Small intestine (tissue), 7 donors: Measurements from ENCODE around the gene LINC00305. TPM values are rescaled to one million over a fixed set of nuclear protein-coding genes. Genes with fewer than 3 reads are reported as not detected.

Source experiments
- DNase-seq, 2 donors: peaks; one replicate each; pipeline versions ENCODE4 v3.0.0 to v3.0.0-alpha.2; 2013
- FAIRE-seq: peaks from 2 replicates; lab custom pipeline; 2012; peaks lifted over from hg19 to GRCh38; lab: Jason Lieb, UNC
- H3K27ac ChIP-seq, 3 donors: one replicate each; pipeline ENCODE4 v1.5.1; 2013; ENCODE audit warnings: low read length in 2 of 3, mild to moderate bottlenecking in 2 of 3, control low read depth in 1 of 3, inconsistent platforms in 1 of 3, low read depth in 1 of 3, moderate library complexity in 1 of 3
- H3K27me3 ChIP-seq, 3 donors: one replicate each; pipeline ENCODE4 v1.6.1; 2013; ENCODE audit warnings: low read length in 3 of 3, inconsistent platforms in 1 of 3; ENCODE audit not compliant: control insufficient read depth in 3 of 3, insufficient read depth in 3 of 3
- H3K36me3 ChIP-seq, 3 donors: one replicate each; pipeline ENCODE4 v1.6.1; 2013; ENCODE audit warnings: low read length in 3 of 3, inconsistent platforms in 1 of 3, low read depth in 1 of 3, mild to moderate bottlenecking in 1 of 3, moderate library complexity in 1 of 3; ENCODE audit not compliant: control insufficient read depth in 3 of 3, insufficient read depth in 2 of 3
- H3K4me1 ChIP-seq, 3 donors: one replicate each; pipeline ENCODE4 v1.6.1; 2013; ENCODE audit warnings: low read length in 2 of 3, inconsistent platforms in 1 of 3, low read depth in 1 of 3, mild to moderate bottlenecking in 1 of 3, moderate library complexity in 1 of 3; ENCODE audit not compliant: control insufficient read depth in 3 of 3, insufficient read depth in 2 of 3
- H3K4me3 ChIP-seq, 3 donors: one replicate each; pipeline ENCODE4 v1.5.1; 2013; ENCODE audit warnings: low read length in 3 of 3, control low read depth in 1 of 3, inconsistent platforms in 1 of 3, low read depth in 1 of 3, mild to moderate bottlenecking in 1 of 3, moderate library complexity in 1 of 3
- H3K9me3 ChIP-seq, 2 donors: one replicate each; pipeline ENCODE4 v1.6.1; 2013; ENCODE audit warnings: low read depth in 1 of 2, low read length in 1 of 2; ENCODE audit not compliant: control insufficient read depth in 2 of 2, insufficient read depth in 1 of 2
- WGBS, 3 donors: extraction: QIAGEN DNeasy Blood & Tissue Kit; methylation state at CpG; one replicate each; pipeline ENCODE4 v1.1.7; 2013; 5-methylcytosine and 5-hydroxymethylcytosine counted together
- polyA plus RNA-seq, 4 donors: library from polyadenylated mRNA; stranded (reverse) in 3 of 4; unstranded in 1 of 4; fragments of 200-250 nt in 3 of 4; fragments of 120-200 nt in 1 of 4; gene quantifications; one replicate each; pipeline versions ENCODE4 v1.2.1 to v1.2.3, GENCODE V29; 2013
- donor health status: healthy with polysubstance abuse.
- donor health status: control.
- donor health status: control.
- donor health status: Bipolar disorder and iron deficiency.
- donor health status: healthy.

The LINC00305 gene
- polyA plus RNA-seq, 4 donors: not detected

GRCh38 chr18:64132871-64133270 lies 16.0 kb downstream of the LINC00305 start:
- Histone ChIP-seq H3K27ac (no peak overlapping the region), H3K27me3 (no peaks in the 10 kb centered on the region), H3K36me3 (no peaks in the 10 kb centered on the region), H3K4me3 (no peak overlapping the region), H3K4me1 (no peaks in the 10 kb centered on the region), H3K9me3 (no peaks in the 10 kb centered on the region)
- no peak for DNase-seq
- FAIRE-seq: no peak
- 63 to 77% (median 67%) methylated on average over 2 of the region's 2 CpGs for WGBS, 3 donors

GRCh38 chr18:64131314-64131713 lies 17.6 kb downstream of the LINC00305 start:
- DNase-seq (no peak), FAIRE-seq (no peak)
- Histone ChIP-seq H3K27ac (no peak overlapping the region), H3K4me1 (no peaks in the 10 kb centered on the region), H3K36me3 (no peaks in the 10 kb centered on the region), H3K27me3 (no peaks in the 10 kb centered on the region), H3K4me3 (no peak overlapping the region), H3K9me3 (no peaks in the 10 kb centered on the region)
- 93 to 96% (median 94%) methylated on average over 2 of the region's 2 CpGs for WGBS, 3 donors

GRCh38 chr18:64127172-64127571 lies 21.7 kb downstream of the LINC00305 start:
- H3K4me3 ChIP-seq: no peak overlapping the region
- no peak overlapping the region for H3K27ac ChIP-seq
- H3K27me3 ChIP-seq: no peaks in the 10 kb centered on the region
- 32 to 72% (median 45%) methylated on average over 2 of the region's 2 CpGs for WGBS, 3 donors
- FAIRE-seq (no peak), DNase-seq (no peak)
- no peaks in the 10 kb centered on the region for H3K36me3 ChIP-seq
- H3K4me1 ChIP-seq: no peaks in the 10 kb centered on the region
- H3K9me3 ChIP-seq: no peaks in the 10 kb centered on the region

- no peaks in the 10 kb centered on the region for H3K27me3 ChIP-seq
- FAIRE-seq: no peak
- no peaks in the 10 kb centered on the region for H3K9me3 ChIP-seq
- H3K4me3 ChIP-seq: no peak overlapping the region
- no peak overlapping the region for H3K27ac ChIP-seq
- H3K4me1 ChIP-seq: no peaks in the 10 kb centered on the region
- DNase-seq: no peak
- 77 to 82% (median 82%) methylated on average over 1 of the region's 1 CpG for WGBS, 3 donors
- H3K36me3 ChIP-seq: no peaks in the 10 kb centered on the region
Measured at GRCh38 chr18:64119916-64120315, 29.0 kb downstream of the LINC00305 start.

GRCh38 chr18:64118406-64118805 lies 30.5 kb downstream of the LINC00305 start:
- Histone ChIP-seq H3K4me3 (no peak overlapping the region), H3K36me3 (no peaks in the 10 kb centered on the region), H3K27me3 (no peaks in the 10 kb centered on the region), H3K9me3 (no peaks in the 10 kb centered on the region), H3K27ac (no peak overlapping the region), H3K4me1 (no peaks in the 10 kb centered on the region)
- DNase-seq: no peak
- no peak for FAIRE-seq
- WGBS, 3 donors: 85 to 88% (median 86%) methylated on average over 3 of the region's 3 CpGs

- FAIRE-seq: no peak
- WGBS, 3 donors: 49 to 64% (median 50%) methylated on average over 5 of the region's 5 CpGs
Measured at GRCh38 chr18:64116571-64117175, 32.2 kb downstream of the LINC00305 start.

GRCh38 chr18:64115881-64116280 lies 33.0 kb downstream of the LINC00305 start:
- Histone ChIP-seq H3K4me3 (no peak overlapping the region), H3K27me3 (no peaks in the 10 kb centered on the region), H3K27ac (no peak overlapping the region), H3K9me3 (no peaks in the 10 kb centered on the region), H3K4me1 (no peaks in the 10 kb centered on the region), H3K36me3 (no peaks in the 10 kb centered on the region)
- FAIRE-seq (no peak), DNase-seq (no peak)
- 64 to 77% (median 75%) methylated on average over 3 of the region's 3 CpGs for WGBS, 3 donors

More at GRCh38 chr18:64116571-64117175, 32.2 kb downstream of the LINC00305 start:
- Histone ChIP-seq H3K27ac (no peak overlapping the region), H3K4me3 (no peak overlapping the region), H3K9me3 (no peaks in the 10 kb centered on the region), H3K27me3 (no peaks in the 10 kb centered on the region), H3K4me1 (no peaks in the 10 kb centered on the region), H3K36me3 (no peaks in the 10 kb centered on the region)
- no peak for DNase-seq

GRCh38 chr18:64111950-64112349 lies 36.9 kb downstream of the LINC00305 start:
- 78 to 88% (median 83%) methylated on average over 9 of the region's 9 CpGs for WGBS, 3 donors
- FAIRE-seq (no peak), DNase-seq (no peak)
- H3K27me3 ChIP-seq: no peaks in the 10 kb centered on the region
- H3K36me3 ChIP-seq: no peaks in the 10 kb centered on the region
- no peak overlapping the region for H3K27ac ChIP-seq
- H3K9me3 ChIP-seq: no peaks in the 10 kb centered on the region
- H3K4me3 ChIP-seq: no peak overlapping the region
- H3K4me1 ChIP-seq: no peaks in the 10 kb centered on the region
